ENCODE data around the gene RNASE3. TPM values are rescaled to one million over a fixed set of nuclear protein-coding genes. Genes with fewer than 3 reads are reported as not detected.

RNASE3 gene
- not detected in 2 replicates for total RNA-seq

GRCh38 chr14:20891126-20891825 is at the start of gene RNASE3:
Gene RNASE3, plus strand, starts transcription at chr14:20891385. Its CDS starts 302 bp downstream, at chr14:20891687.

Other genes starting within 250 kb of the RNASE3 start
- gene OR6S1, start 249.7 kb upstream of the RNASE3 start, total RNA-seq: not detected in 2 replicates
- gene RNASE4, start 206.8 kb upstream of the RNASE3 start, total RNA-seq: 58.3 and 59.6 TPM in 2 replicates
- 6.8 and 8.1 TPM in 2 replicates for gene ANG, start 202.6 kb upstream of the RNASE3 start, total RNA-seq
- gene EDDM3A, start 145.5 kb upstream of the RNASE3 start, total RNA-seq: not detected in 2 replicates
- gene EDDM3B, start 123.0 kb upstream of the RNASE3 start, total RNA-seq: not detected in 2 replicates
- gene RNASE6, start 110.1 kb upstream of the RNASE3 start, total RNA-seq: not detected in 2 replicates
- gene RNASE1, start 88.5 kb upstream of the RNASE3 start, total RNA-seq: 1.6 and 7.6 TPM in 2 replicates
- not detected in 2 replicates for gene RNASE2, start 64.1 kb downstream of the RNASE3 start, total RNA-seq
- 24.9 and 26.3 TPM in 2 replicates for gene METTL17, start 98.6 kb downstream of the RNASE3 start, total RNA-seq
- gene SLC39A2, start 107.9 kb downstream of the RNASE3 start, total RNA-seq: not detected in 2 replicates
- 0.50 and 1.0 TPM in 2 replicates for gene NDRG2, start 133.7 kb downstream of the RNASE3 start, total RNA-seq
- not detected in 2 replicates for gene TPPP2, start 138.8 kb downstream of the RNASE3 start, total RNA-seq
- gene RNASE13, start 143.4 kb downstream of the RNASE3 start, total RNA-seq: not detected in 2 replicates
- gene RNASE7, start 151.0 kb downstream of the RNASE3 start, total RNA-seq: not detected in 2 replicates
- gene RNASE8, start 166.4 kb downstream of the RNASE3 start, total RNA-seq: not detected in 2 replicates
- gene ARHGEF40, start 178.9 kb downstream of the RNASE3 start, total RNA-seq: 36.0 and 49.3 TPM in 2 replicates
- 4.2 and 8.4 TPM in 2 replicates for gene ZNF219, start 207.3 kb downstream of the RNASE3 start, total RNA-seq
- 0.13 TPM in 1 of 2 replicates, not detected in the other for gene TMEM253, start 209.7 kb downstream of the RNASE3 start, total RNA-seq

All from smooth muscle cell of the pulmonary artery (primary cell).